ENCODE data around the gene PASD1.

The PASD1 gene

DNA sequence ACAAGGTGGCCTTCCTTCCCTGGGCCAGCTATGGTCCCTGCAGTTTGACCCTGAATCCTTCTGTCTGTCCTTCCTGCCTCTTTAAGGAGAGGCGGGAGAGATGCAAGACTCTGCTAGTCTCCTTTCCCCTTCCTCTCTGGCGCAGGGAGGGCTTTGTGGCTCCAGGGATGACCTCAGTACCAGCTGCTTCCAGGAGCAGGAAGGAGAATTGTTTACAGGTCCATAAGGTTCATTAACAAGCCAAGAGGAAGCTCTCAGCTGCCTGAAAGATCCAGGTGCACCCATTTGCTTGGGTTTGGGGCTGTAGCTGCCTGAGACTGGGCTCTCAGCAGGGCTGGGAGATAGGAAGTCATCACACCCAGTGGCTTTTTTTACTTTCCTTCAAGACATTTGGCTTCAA lies 148.3 kb downstream of the PASD1 start:
- no peak for DNase-seq (ENCODE audit: low spot score)
- TF ChIP-seq, protein P1, sequence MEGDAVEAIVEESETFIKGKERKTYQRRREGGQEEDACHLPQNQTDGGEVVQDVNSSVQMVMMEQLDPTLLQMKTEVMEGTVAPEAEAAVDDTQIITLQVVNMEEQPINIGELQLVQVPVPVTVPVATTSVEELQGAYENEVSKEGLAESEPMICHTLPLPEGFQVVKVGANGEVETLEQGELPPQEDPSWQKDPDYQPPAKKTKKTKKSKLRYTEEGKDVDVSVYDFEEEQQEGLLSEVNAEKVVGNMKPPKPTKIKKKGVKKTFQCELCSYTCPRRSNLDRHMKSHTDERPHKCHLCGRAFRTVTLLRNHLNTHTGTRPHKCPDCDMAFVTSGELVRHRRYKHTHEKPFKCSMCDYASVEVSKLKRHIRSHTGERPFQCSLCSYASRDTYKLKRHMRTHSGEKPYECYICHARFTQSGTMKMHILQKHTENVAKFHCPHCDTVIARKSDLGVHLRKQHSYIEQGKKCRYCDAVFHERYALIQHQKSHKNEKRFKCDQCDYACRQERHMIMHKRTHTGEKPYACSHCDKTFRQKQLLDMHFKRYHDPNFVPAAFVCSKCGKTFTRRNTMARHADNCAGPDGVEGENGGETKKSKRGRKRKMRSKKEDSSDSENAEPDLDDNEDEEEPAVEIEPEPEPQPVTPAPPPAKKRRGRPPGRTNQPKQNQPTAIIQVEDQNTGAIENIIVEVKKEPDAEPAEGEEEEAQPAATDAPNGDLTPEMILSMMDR (IDR thresholded peaks at IDR 0.05; ENCODE audit: extremely low read depth, insufficient read depth, missing control alignments): no peak
- in situ Hi-C loops (cut with MboI; ENCODE audit: low pct_unique_long_range_greater_than_20kb, low sequenced_read_pairs, unreplicated experiment): no loop called here

DNA sequence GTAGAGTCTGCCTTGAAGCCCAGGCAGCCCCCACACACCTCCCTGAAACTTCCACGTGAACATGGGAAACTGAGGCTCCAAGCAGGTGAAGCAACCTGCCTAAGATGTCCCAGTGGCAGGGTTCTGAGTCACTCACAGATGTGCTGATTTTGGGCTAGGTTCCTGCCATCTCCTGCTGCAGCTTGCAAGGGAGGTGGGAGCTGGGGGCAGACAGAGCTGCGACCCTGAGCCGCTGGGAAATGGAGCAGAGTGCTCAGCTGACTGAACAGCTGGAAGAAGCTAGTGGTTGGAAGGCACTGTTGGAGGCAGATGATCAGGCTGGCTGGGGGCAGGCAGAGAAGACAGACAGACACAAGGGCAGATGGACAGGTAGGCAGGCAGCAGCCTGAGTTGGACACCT lies 148.8 kb downstream of the PASD1 start:
- TF ChIP-seq, protein P1 (IDR thresholded peaks at IDR 0.05; ENCODE audit: extremely low read depth, insufficient read depth, missing control alignments): no peak
- in situ Hi-C loops (cut with MboI; ENCODE audit: low pct_unique_long_range_greater_than_20kb, low sequenced_read_pairs, unreplicated experiment): no loop called here
- DNase-seq (ENCODE audit: low spot score): no peak

DNA sequence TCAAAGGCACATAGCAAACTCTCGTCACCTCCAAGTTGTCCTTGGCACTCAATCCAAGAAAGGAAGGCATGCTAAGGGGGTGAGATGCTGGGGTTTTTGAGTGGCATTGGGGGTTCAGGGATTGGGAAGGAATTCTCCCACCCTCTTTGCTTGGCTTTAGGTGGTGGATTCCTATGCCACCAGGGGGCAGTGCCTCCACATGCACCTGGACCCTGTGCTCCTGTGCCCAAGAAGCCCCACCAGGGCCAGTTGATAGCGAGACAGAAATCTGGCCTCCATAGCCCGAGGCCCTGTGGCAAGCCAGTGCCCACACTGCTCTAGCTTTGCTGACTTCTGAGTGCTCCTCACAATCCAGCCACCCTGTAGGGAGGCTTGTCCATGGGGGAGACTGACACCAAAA lies 150.4 kb downstream of the PASD1 start:
- DNase-seq (ENCODE audit: low spot score): peak; percentile 42
- TF ChIP-seq, protein P1 (IDR thresholded peaks at IDR 0.05; ENCODE audit: extremely low read depth, insufficient read depth, missing control alignments): peak; percentile 55
- in situ Hi-C loops (cut with MboI; ENCODE audit: low pct_unique_long_range_greater_than_20kb, low sequenced_read_pairs, unreplicated experiment): no loop called here

DNA sequence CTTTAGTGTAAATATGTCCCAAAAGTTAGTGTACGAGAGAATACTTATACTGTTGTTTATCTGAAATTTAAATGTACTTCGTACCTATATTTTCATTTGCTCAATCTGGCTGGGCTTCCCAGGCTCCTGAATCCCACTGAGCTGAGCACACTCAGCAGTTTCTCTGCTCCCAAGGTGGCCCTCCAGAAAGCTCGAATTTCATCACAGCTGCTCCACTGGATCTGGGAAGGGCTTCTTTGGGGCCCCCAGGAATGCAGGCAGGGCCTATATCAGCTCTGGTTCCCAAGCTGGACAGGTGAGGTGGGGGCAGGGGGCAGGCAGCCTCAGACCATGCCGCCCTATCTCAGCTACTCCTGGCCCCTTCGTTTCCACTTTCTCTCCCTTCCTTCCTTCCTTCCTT lies 150.9 kb downstream of the PASD1 start:
- TF ChIP-seq, protein P1 (IDR thresholded peaks at IDR 0.05; ENCODE audit: extremely low read depth, insufficient read depth, missing control alignments): no peak
- in situ Hi-C loops (cut with MboI; ENCODE audit: low pct_unique_long_range_greater_than_20kb, low sequenced_read_pairs, unreplicated experiment): no loop called here
- no peak for DNase-seq (ENCODE audit: low spot score)

DNA sequence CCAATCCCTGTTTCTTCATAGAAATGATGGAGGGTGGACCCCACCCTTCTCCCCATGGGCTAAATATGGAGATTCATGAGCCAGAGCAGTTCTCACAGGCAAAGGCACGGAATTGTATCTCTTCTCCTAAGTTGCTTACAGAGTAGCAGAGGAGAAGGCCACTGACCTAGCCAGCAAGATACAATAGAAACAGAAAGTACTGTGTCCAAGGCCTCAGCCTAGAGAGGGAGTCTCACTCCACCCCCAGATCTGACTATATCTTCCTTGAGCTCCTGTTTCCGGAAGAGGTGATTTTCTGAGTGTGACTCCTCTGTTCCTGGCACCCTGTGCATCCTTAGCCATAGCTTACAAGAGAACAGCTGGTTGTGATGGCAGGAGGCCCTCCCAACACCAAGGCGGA lies 152.3 kb downstream of the PASD1 start, which contains the start of gene FATE1:
Gene FATE1 (plus strand): TSS at position 284 of the 400 bp plus-strand sequence. CDS start 85 bp downstream, at position 369.
- DNase-seq (ENCODE audit: low spot score): no peak
- TF ChIP-seq, protein P1 (IDR thresholded peaks at IDR 0.05; ENCODE audit: extremely low read depth, insufficient read depth, missing control alignments): no peak
- in situ Hi-C loops (cut with MboI; ENCODE audit: low pct_unique_long_range_greater_than_20kb, low sequenced_read_pairs, unreplicated experiment): no loop called here

DNA sequence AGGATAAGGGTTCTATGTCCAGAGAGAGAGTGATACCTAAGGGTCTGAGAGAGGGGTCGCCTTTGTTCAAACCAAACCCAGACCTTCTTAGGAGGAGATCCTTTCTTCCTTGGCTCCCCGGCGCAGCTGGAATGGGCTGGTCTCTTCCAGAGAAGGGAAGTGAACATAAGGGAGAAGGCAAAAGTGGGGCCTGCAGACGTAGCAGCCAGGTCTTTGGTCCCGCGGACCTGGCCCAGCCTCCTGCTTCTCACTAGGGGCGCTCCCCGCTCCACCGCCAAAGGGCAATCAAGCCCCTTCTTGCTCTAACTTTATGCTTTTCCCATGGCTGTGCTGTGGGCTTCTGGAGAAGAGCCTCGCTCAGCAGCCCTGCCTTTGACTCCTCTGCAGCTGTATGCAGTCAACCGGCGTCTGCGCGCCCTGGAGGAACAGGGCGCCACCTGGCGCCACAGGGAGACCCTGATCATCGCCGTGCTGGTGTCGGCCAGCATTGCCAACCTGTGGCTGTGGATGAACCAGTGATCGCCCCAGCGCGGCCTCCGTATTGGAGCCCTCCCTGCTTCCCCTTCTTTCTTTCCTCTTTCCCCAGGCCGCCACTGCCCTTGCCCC lies 158.9 kb downstream of the PASD1 start:
- DNase-seq (ENCODE audit: low spot score): no peak
- in situ Hi-C loops (cut with MboI; ENCODE audit: low pct_unique_long_range_greater_than_20kb, low sequenced_read_pairs, unreplicated experiment): no loop called here
- TF ChIP-seq, protein P1 (IDR thresholded peaks at IDR 0.05; ENCODE audit: extremely low read depth, insufficient read depth, missing control alignments): peak; percentile 37

Data from GM13977 (cell line).